Measurements from ENCODE around the gene GPR141. TPM values are rescaled to one million over a fixed set of nuclear protein-coding genes. Genes with fewer than 3 reads are reported as not detected.

Gene GPR141
- total RNA-seq, 6 experiments from 2014 or later = not detected

DNA sequence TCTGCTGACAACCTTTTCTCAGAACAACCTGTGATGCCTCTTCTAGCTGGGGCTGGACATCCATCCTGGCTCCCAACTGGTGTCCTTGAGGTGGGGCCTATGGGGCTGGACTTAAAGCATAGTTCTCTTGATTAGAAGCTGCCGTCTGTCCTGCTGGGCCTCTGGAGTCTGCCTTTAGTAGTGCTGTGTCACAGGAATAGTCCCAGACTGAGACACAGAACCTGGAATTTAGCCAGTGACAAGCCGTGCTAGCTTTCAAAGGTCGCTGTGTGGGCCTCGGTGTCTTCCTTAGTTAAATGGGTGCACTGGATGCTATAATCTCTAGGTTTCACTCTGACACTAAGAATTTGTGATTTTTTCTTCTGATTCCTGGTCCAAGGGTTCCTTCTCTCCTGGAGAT, 41.2 kb downstream of the GPR141 start:
- TF ChIP-seq, protein P1, sequence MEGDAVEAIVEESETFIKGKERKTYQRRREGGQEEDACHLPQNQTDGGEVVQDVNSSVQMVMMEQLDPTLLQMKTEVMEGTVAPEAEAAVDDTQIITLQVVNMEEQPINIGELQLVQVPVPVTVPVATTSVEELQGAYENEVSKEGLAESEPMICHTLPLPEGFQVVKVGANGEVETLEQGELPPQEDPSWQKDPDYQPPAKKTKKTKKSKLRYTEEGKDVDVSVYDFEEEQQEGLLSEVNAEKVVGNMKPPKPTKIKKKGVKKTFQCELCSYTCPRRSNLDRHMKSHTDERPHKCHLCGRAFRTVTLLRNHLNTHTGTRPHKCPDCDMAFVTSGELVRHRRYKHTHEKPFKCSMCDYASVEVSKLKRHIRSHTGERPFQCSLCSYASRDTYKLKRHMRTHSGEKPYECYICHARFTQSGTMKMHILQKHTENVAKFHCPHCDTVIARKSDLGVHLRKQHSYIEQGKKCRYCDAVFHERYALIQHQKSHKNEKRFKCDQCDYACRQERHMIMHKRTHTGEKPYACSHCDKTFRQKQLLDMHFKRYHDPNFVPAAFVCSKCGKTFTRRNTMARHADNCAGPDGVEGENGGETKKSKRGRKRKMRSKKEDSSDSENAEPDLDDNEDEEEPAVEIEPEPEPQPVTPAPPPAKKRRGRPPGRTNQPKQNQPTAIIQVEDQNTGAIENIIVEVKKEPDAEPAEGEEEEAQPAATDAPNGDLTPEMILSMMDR (IDR thresholded peaks at IDR 0.05) = no peak
- H3K27me3 Mint-ChIP-seq (ENCODE audit: insufficient read depth) = no peaks in the 10 kb centered on the region; the same call in 1 of the 2 replicates
- no peak for DNase-seq
- H3K4me3 Mint-ChIP-seq = no peak overlapping the region
- H3K9me3 Mint-ChIP-seq = peaks cover 61% of the 10 kb centered on the region
- H3K36me3 Mint-ChIP-seq (ENCODE audit: low read depth) = peaks cover 2% of the 10 kb centered on the region
- no peaks in the 10 kb centered on the region for H3K4me1 Mint-ChIP-seq (ENCODE audit: low read depth)
- H3K27ac Mint-ChIP-seq = no peak overlapping the region

DNA sequence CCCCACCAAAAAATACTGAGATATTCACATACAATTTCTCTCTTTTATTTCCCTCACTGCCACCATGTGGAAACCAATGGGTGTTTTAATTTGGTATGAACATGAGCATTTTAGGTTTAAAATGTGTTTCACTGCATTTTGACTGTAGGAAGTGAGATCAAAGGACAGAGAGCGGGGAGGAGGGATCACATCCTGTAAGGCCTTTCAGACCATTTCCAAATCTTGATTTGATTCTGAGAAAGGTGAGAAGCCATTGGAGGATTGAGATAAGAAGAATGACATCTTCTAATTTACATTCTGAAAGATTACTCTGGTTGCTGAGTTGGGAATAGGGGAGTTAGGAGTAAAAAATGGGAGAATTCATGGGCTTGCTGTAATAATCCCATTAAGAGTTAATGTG, 42.5 kb downstream of the GPR141 start:
- H3K27ac Mint-ChIP-seq = no peak overlapping the region
- DNase-seq = no peak
- H3K4me1 Mint-ChIP-seq (ENCODE audit: low read depth) = no peaks in the 10 kb centered on the region
- H3K27me3 Mint-ChIP-seq (ENCODE audit: insufficient read depth) = no peaks in the 10 kb centered on the region; the same call in 1 of the 2 replicates
- H3K9me3 Mint-ChIP-seq = peaks cover 65% of the 10 kb centered on the region
- TF ChIP-seq, protein P1 (IDR thresholded peaks at IDR 0.05) = no peak
- no peaks in the 10 kb centered on the region for H3K36me3 Mint-ChIP-seq (ENCODE audit: low read depth)
- no peak overlapping the region for H3K4me3 Mint-ChIP-seq

DNA sequence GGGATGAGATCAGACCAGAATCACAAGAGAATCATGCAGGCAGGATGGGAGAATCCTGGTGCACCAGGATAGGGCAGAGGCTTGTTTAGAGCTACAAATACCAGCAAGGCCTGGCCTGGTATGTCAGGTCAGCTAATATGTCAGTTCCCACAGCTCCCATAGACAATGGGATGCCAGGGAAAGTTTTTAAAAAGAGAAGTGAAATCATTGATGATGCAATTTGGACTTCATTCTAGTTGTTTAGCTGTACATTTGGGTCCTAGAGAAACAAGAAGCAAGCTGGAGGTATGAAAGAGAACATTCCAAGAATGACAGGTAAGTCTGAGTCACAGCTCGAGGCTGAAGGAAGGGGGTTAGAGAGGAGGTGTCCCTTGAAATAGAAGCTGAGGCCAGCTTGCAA, 45.2 kb downstream of the GPR141 start:
- Mint-ChIP-seq H3K27me3 (ENCODE audit: insufficient read depth) (peaks cover 1% of the 10 kb centered on the region), H3K4me3 (no peak overlapping the region), H3K9me3 (peaks cover 56% of the 10 kb centered on the region), H3K27ac (no peak overlapping the region), H3K36me3 (ENCODE audit: low read depth) (no peaks in the 10 kb centered on the region; the same call in 1 of the 2 replicates), H3K4me1 (ENCODE audit: low read depth) (no peaks in the 10 kb centered on the region)
- DNase-seq = no peak
- TF ChIP-seq, protein P1 (IDR thresholded peaks at IDR 0.05) = no peak

DNA sequence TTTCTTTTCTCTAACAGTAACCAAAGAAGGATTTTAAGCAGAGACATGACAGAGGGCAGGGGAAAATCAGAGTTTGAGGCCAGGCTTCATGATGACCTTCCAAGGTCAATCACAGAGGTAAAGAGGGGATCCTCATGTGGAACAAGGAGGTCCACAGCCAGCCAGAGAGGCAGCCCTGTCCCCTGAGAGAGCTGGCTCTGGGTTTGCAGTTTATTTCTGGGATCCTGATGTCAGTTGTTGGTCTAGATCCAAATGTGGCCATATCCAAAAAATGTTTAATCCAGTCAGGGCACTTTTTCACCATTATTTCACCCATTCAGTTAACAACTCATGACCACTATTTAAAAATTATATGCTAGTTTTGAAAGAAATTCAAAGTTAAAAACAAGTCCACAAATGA, 45.6 kb downstream of the GPR141 start:
- Mint-ChIP-seq H3K27ac (no peak overlapping the region), H3K36me3 (ENCODE audit: low read depth) (no peaks in the 10 kb centered on the region; the same call in 1 of the 2 replicates), H3K27me3 (ENCODE audit: insufficient read depth) (peaks cover 1% of the 10 kb centered on the region), H3K9me3 (peaks cover 55% of the 10 kb centered on the region), H3K4me1 (ENCODE audit: low read depth) (no peaks in the 10 kb centered on the region), H3K4me3 (no peak overlapping the region)
- no peak for DNase-seq
- TF ChIP-seq, protein P1 (IDR thresholded peaks at IDR 0.05) = no peak

DNA sequence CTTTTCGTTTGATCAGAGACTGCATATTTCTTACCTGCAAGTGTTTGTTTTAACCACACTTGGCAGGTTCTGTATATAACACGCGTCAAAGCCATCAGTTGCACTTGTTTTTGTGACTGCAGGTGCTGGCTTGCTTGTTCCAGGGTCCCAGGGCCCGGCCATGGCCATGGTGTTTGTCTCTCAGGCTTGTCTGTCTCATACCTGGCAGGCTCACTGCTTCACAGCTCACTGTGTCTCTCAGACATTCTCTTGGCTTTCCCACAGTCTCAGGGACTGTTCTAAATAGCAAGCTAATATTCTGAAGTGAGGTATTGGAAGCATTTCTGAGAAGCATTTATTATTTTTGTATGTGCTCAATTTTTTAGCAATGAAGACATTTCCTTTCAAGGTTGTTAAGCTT, 46.9 kb downstream of the GPR141 start:
- peaks cover 50% of the 10 kb centered on the region for H3K9me3 Mint-ChIP-seq
- no peaks in the 10 kb centered on the region for H3K4me1 Mint-ChIP-seq (ENCODE audit: low read depth)
- no peaks in the 10 kb centered on the region; the same call in 1 of the 2 replicates for H3K36me3 Mint-ChIP-seq (ENCODE audit: low read depth)
- TF ChIP-seq, protein P1 (IDR thresholded peaks at IDR 0.05) = no peak
- H3K27ac Mint-ChIP-seq = no peak overlapping the region
- DNase-seq = no peak
- H3K27me3 Mint-ChIP-seq (ENCODE audit: insufficient read depth) = peaks cover 1% of the 10 kb centered on the region; the same call in 1 of the 2 replicates
- H3K4me3 Mint-ChIP-seq = no peak overlapping the region

DNA sequence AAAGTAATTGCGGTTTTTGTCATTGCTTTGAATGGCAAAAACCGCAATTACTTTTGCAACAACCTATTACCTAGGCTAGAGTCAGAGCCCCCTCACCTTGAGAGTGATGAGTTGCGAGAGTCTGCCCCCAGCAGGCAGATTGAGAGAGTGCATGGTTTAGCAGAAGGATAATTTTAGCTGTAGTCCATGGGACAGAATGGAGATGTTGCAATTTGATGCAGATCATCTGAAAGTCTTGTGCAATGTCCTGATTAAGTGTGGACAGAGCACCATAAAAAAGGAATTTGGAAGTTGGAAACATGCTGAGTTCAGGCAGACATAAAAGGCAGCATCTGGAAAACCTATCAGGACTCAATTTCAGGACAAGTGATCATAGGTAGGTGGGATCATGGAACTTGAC, 48.7 kb downstream of the GPR141 start:
- Mint-ChIP-seq H3K36me3 (ENCODE audit: low read depth) (no peaks in the 10 kb centered on the region; the same call in 1 of the 2 replicates), H3K4me1 (ENCODE audit: low read depth) (no peaks in the 10 kb centered on the region), H3K4me3 (no peak overlapping the region), H3K27me3 (ENCODE audit: insufficient read depth) (peaks cover 1% of the 10 kb centered on the region; the same call in 1 of the 2 replicates), H3K9me3 (peaks cover 52% of the 10 kb centered on the region), H3K27ac (no peak overlapping the region)
- no peak for DNase-seq
- TF ChIP-seq, protein P1 (IDR thresholded peaks at IDR 0.05) = no peak
